Adrenal gland (tissue), 5 donors: Measurements from ENCODE around the gene BBS9.

Source experiments
- POLR2A ChIP-seq, 2 donors: fragments of 450-650 bp; IDR thresholded peaks; one replicate each; pipeline ENCODE4 v1.6.1; 2017; ENCODE audit warnings: antibody characterized with exemption in 2 of 2, mild to moderate bottlenecking in 2 of 2, moderate library complexity in 1 of 2
- TF ChIP-seq, protein P1 (sequence below), 6 experiments: fragments of 450-650 bp in 4 of 6; fragments of 200-600 bp in 2 of 6; sonication (generic) in 1 of 6; IDR thresholded peaks; 1 replicate in 5 of 6; 2 replicates in 1 of 6; pipeline versions ENCODE4 v1.5.1 to v1.8.0; 2016 to 2021; ENCODE audit warnings: antibody characterized with exemption in 6 of 6, mild to moderate bottlenecking in 2 of 6, moderate library complexity in 1 of 6
- donor health status: DM: no; HTN: no; CAD: no.

DNA sequence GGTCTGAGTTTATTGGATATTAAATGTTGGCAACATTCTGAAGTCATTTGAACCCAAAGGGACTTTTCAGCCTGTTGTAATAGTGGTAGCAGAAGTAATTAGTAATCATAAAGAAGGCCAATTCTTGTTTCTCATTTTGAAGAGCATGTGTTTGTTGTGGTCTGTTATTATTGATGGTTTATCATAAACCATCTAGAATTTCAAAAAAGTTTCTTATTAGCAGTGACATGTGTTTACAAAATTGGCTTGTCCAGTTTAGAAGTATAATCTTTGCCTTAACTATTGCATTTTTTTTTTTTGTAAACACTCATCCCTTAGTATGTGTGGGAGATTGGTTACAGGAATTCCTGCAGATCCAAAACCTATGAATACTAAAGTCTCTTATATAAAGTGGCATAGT lies 177.8 kb downstream of the BBS9 start:
- TF ChIP-seq, protein P1, sequence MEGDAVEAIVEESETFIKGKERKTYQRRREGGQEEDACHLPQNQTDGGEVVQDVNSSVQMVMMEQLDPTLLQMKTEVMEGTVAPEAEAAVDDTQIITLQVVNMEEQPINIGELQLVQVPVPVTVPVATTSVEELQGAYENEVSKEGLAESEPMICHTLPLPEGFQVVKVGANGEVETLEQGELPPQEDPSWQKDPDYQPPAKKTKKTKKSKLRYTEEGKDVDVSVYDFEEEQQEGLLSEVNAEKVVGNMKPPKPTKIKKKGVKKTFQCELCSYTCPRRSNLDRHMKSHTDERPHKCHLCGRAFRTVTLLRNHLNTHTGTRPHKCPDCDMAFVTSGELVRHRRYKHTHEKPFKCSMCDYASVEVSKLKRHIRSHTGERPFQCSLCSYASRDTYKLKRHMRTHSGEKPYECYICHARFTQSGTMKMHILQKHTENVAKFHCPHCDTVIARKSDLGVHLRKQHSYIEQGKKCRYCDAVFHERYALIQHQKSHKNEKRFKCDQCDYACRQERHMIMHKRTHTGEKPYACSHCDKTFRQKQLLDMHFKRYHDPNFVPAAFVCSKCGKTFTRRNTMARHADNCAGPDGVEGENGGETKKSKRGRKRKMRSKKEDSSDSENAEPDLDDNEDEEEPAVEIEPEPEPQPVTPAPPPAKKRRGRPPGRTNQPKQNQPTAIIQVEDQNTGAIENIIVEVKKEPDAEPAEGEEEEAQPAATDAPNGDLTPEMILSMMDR (IDR thresholded peaks at IDR 0.05): no peak
- TF ChIP-seq POLR2A (IDR thresholded peaks at IDR 0.05): no peak
